Hematopoietic multipotent progenitor cell (in vitro differentiated cells): Measurements from ENCODE around the gene NDUFS3. TPM values are rescaled to one million over a fixed set of nuclear protein-coding genes. Genes with fewer than 3 reads are reported as not detected.

Experiments
- DNase-seq, 3 donors: peaks; one replicate each; pipeline ENCODE4 v3.0.0-alpha.2; 2011 to 2015; ENCODE audit warnings: low read depth in 2 of 3, low spot score in 2 of 3
- total RNA-seq: library from RNA; depleted of rRNA; stranded (reverse); fragments of >200 nt; gene quantifications from one replicate; pipeline ENCODE4 v1.2.3, GENCODE V29; 2012

NDUFS3 gene
- total RNA-seq, 1 donor: 97.8 TPM

DNA sequence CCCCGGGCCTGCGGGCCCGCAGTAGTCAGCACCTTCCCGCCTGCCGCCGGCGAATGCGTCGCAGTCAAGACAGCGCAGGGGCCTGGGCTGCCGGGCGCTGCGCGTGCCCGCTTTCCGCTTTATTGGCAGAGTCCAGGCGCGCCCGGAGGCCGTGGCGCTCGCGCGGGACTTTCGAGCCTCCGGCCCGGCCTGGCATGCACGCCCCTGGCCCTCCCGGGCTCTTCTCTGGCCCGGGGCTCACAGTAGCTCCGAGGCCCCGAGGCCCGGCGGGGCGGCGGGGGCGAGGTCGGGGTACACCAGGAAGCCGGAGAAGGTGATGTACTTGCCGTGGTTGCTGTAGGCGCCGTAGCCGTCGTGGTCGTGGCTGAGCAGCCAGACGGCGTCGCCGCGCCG is 10.7 kb downstream of the NDUFS3 start:
- DNase-seq: no peak

DNA sequence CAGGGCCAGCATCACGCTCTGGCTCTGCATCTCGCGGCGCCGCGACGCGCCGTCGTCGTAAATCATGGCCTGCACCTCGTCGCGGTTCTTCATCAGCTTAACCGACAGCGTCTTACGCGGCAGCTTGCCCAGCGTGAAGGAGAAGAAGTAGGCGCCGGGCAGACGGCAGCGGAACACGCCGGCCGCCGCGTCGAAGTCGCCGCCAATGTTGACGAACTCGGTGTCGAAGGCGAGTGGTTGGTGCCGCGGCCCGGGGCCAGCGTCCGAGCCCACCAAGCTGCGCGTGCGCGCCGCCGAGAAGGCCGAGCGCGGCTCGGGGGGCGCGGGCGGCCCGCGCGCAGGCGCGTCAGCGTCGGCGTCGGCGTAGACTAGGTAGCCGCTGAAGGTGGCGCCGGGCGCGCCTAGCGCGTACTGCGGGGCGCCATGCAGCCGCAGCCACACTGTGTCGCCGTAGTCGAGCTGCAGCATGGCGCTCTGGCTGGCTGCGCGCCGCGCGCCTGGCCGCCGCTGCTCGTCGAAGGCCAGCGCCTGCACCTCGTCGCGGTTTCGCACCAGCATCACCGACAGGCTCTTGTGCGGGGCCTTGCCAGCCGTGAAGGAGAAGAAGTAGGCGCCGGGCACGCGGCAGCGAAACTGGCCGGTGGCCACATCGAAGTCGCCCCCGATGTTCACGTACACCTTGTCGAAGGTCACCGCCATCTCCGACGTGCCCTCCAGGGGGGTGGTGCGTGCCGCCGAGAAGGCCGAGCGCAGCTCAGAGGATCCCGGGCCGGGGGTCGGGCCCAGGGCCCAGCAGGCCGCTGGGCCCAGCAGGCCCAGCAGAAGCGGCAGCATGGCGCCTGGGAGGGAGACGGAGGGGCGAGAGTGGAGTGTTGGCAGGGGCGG is 11.3 kb downstream of the NDUFS3 start:
- no peak for DNase-seq

DNA sequence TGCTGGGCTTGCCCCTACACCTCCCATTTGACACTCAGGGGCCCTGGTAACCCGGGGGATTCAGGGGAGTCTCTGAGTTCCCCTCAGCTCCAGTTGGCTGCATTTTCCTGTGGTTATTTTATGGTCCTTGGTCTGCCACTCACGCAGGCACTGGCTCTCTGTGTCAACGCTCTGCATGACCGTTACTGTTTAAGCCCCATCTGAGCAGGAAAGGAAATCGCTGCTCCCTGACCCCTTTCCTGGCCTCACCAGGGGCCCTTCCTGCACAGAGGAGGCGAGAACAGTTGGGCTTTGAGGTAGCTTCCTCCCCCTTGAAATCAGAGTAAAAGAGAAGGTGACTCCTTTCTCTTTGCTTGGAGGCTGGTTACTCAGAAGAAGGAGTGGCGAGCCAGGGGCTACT is 12.9 kb downstream of the NDUFS3 start:
- DNase-seq: peak in 2 of 3 donors; percentile 52 to 83

DNA sequence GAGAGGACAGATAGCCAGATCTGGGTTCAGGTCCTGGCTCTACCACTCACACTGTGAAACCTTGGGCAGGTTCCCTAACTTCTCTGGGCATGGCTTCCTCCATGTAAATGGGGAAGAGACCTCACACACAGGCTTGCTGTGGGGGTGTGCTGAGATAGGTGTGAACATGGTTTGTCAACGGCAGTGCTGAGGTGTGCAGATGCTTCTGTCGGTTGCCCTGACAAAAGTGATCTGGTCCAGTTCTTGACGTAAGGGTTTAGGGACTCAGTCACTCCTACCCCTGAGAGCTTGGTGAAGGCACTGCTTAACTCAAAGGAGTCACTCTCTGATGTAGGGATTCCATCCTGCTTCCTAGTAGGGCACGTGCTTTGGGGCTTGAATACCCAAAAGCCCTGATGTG is 13.4 kb downstream of the NDUFS3 start:
- DNase-seq: peak in 1 of 3 donors; percentile 12

DNA sequence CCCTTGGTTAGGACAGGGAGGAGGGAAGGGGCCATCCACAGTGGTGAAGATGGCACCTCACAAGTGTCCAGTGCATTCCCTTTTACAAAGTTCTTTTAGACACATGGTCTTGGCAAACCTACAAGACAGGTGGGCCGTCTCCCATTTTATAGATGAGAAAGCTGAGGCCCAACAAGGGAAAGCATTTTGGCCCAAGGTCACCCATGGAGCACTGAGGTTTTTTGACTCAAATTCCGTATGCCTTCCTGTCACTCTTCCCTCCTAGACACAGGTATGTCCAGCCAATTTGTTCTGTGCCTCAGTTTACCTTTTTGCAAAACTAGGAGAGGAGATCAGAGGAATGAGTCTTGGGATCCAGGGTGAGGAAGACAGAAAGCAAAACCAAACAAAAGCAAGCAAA is 14.1 kb downstream of the NDUFS3 start:
- no peak for DNase-seq

DNA sequence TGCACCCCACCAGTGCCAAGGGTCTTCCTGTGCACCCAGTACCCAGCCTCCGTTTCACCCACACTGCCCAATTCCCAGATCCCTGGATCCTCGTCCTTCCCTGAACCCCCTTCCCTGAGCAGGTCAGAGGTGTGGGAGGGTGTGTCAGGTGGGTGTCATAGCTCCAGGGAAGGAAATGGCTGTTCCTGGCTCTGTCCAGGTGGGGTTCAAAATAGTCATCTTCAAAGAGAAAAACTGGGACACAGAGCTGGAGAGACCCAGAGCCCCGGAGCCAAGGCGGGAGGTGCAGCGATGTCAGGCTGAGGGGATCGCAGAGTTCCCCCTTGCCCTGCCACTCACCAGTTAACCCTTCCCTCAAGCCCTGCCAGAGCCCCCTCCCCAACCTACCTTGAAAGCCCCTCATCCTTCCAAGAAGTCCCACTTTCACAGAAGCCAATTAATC is 14.6 kb downstream of the NDUFS3 start:
- DNase-seq: no peak

DNA sequence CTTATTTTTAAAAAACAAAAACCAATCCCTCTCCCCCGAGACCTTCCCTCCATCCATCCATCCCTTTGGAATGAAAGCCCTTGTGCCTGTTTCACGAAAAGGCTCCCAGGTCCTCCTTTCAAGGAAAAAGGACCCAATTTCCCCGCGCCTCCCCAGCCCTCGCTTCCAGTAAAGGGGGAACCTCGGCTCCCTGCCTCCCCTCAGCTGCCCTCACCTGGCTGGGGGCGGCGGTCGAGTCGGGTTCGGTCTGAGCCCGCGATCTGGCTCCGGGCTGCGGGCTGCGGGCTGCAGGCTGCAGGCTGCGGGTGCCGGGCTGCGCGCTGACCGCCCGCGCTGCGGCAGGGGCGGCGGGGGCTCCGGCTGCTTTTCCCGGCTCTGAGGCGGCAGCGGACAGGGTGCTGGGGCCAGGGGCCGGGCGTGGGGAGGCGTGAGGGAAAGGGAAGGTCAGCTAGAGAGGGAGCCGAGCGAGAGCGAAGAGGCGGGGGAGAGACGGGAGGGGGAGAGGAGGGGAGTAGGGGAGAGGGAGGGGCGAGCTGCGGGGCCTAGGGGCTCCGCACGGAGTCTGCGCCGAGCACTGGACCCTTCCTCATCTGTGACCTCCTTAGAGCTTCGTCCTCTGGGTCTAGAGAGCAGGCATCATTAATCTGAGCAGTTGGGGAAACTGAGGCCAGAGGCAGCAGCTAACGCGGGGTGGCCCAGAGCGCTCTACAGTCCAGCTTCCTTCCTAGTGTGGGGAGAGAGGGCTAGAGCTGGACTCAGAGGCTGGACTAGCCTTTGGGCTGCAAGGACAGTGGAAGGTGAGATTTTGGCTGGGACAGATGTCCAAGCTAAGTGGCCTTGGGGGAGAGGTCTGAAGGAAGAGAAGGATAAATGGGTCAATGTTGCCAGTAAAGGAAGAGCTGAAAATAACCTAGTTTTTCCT is 15.3 kb downstream of the NDUFS3 start, which contains the start of gene C1QTNF4:
Gene C1QTNF4 (minus strand): TSS at position 478 of the 922 bp plus-strand sequence. CDS start 3,601 bp downstream, outside the sequence.
- no peak for DNase-seq

DNA sequence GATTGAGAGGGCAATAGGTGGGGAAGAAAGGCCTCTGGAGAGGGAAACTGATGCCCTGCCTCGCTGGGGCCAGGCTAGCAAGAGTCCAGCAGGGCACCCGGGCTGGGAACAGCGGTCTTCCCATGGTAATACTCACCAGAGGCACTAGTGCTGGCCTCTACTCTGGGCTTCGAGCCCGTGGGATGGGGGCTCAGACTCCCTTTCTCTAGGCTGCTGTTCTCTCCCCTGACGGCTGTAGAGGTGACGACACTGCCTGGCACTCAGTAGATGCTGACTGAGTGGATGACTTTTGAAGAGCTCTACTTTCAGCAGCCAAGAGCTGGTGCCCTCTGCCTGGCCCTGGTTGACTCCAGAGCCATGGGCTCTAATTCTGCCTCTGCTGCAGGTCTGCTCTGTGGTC is 16.2 kb downstream of the NDUFS3 start:
- no peak for DNase-seq

DNA sequence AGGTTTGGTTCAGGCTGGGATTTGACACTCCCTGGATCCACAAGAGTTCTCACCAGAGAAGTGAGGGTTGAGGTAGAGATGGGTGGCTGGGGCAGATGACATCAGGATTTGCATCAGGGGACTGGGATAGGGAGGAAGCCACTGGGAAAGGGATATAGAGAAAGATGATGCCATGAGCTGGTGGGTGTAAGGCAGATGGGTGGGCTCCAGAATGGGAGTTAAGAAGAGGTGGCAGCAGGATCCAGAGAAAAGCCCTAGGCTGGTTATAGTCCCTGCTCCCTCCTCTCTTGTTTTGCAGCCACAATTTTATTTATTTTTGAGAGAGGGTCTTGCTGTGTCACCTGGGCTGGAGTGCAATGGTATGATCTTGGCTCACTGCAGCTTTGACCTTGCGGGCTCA is 17.1 kb downstream of the NDUFS3 start:
- no peak for DNase-seq

DNA sequence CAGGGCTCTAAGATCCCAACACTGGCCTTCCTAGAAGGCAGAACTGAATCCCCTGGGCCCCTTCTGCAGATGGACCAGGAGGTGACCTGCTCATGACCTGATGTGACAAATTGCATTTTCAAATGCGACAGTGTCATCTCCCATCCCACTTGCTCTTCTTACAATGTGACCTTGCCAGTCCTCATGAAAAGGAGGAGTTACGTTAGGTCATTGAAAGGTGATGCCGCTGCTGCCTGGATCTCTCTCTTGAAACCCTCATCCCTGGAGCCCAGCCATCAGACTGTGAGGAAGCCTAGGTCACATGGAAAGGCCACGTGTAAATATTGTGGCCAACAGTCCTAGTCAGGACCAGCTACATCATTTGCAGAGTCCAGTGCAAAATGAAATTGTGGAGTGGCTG is 21.0 kb downstream of the NDUFS3 start:
- DNase-seq: no peak

DNA sequence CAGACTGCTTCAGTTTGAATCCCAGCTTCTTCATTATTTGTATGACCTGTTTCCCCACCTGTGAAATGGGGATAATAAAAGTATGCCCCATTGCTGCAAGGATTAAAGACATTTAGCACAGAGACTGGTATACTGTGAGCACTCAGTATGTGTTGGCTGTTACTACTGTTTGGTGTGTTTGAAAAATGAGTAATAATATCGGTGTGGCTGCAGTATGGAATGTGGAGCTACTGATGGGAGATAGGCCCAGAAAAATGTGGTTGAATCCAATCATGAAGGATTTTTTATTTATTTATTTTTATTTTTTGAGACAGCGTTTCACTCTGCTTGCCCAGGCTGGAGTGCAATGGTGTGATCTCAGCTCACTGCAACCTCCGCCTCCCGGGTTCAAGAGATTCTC is 24.4 kb downstream of the NDUFS3 start:
- no peak for DNase-seq

DNA sequence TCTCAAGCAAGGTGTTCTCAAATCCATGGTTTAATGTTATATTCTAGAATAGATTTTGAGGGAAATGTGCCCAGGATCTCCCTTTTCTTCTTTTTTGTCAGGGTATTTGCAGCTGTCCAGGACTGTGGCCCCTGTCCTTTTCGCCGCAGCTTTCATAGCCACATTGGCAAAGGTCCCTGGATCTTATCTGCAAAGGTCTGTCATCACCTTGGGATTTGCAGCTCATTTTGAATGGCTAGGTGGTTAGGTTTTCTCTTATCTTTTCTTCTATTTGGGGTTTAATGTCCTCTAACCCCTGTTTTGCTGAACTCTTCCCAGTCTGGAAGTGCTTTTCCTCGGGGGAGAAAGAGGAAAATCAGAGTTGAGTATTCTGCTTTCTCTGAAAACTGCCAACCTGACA is 27.0 kb downstream of the NDUFS3 start:
- no peak for DNase-seq

DNA sequence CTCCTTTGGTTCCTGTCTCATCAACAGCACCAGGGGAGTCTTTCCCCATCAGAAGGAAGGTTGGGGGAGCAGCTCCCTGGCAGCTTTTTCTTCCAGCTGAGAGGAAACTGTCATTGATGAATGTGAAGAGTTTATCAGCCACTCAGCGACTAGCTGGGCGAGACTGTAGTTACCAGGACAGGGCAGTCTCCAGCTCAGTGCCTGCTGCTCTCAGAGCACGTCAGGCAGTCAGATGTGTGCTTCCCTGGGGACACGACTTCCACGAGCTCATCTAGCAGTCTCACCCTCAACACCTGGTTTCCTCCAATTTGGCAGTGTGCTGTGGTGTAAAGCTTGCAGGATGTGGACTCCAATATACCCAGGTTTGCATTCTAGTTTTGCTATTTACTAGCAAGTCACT is 27.9 kb downstream of the NDUFS3 start:
- no peak for DNase-seq

DNA sequence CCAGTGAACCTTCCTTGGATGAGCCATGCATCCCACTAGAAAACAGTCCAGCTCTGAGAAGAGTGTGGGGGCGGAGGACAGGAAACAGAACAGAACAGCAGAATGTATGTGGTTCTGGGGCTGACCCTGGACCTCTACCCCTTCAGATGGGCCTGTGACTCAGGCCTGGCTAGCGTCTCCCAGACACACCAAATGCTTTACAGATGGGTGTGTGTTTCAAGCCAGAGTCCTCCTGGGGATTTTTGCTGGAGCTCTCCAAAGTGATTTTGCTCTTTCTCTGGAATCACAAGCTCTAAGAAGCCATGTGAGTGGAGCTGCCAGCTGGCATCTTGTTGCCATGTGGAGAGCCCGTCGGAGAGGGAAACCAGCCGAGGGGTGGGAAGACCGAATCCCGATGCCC is 28.5 kb downstream of the NDUFS3 start:
- DNase-seq: no peak

DNA sequence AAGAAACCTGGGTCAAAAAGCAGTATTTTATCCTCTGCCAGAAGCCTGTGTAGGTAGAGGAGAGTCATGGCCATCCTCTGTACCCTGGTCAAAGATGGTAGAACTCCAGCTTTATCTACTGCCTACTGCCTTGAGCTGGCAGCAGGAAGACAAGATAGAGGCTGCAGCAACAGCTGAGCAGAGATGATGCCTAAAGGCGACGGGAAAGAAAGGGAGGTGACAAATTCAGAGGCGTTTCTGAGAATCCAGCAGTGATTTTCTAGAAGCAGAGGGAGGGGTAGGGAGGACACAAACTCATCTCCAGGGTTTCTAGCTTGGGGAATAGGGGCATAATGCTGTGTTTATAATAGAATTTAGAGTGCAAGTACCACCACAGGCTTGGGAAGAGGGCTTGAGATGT is 30.8 kb downstream of the NDUFS3 start:
- DNase-seq: no peak

DNA sequence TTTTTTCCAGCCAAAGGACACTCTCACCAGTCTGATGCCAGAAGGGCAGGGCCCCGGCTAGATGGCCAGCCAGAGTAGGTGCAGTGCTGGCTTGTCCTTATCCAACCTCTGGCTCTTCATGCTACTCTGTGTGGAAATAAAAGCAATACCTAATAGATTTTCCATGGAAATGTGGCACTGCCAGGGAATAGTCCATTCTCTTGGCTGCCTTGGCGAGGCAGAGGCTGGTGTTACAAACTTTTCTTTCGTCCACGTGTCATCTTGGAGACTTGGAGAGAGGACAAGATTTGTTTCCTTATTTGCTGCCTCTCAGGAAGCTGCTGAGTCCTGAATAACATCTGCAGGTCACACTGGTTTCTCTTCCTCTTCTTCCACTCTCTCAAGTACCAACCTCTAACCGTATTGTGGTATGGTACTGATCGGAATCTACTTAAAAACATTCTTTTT is 32.5 kb downstream of the NDUFS3 start:
- DNase-seq: peak in 2 of 3 donors; percentile 24 to 67

DNA sequence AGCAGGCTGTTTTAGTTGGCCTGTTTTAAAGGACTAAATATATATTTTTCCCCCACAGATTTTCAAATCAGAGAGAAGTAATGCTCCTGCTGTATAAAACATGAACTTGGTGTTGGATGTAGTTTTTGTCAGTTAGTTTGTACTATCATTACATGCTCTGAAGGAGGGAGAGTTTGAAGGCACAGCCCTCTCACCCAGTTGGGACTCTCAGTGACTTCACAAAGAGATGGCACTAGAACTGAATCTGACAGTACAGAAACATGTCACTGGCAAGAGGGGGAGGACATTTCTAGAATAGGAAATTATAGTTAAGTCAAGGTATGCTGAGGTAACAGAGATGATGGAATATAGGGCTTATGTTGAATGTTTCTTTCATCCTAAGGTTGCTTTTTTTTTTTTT is 36.4 kb downstream of the NDUFS3 start:
- DNase-seq: no peak

DNA sequence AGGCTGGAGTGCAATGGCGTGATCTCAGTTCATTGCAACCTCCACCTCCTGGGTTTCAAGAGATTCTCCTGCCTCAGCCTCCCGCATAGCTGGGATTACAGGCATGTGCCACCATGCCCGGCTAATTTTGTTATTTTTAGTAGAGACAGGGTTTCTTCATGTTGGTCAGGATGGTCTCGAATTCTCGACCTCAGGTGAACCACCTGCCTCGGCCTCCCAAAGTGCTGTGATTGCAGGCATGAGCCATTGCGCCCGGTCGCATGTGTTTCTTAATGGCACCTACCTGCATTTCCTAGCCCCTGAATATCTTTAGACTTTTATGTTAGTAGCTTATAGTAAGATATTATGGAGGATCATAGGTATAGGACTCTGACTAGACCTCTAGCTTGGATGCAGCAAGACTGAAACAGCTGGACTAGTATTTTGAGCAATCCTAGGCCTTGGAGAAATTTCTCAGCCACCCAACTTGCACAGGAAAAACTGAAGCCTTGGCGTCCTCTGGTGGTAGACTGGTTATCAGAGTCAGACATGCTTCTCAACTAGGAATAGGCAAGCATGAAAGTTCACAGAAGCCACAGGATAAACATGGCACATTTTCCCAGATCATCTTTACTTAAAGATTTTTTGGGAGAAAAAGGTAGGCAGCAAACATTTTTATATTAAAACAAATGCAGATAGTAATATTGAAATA is 38.0 kb downstream of the NDUFS3 start:
- DNase-seq: peak in 2 of 3 donors; percentile 69 to 86

DNA sequence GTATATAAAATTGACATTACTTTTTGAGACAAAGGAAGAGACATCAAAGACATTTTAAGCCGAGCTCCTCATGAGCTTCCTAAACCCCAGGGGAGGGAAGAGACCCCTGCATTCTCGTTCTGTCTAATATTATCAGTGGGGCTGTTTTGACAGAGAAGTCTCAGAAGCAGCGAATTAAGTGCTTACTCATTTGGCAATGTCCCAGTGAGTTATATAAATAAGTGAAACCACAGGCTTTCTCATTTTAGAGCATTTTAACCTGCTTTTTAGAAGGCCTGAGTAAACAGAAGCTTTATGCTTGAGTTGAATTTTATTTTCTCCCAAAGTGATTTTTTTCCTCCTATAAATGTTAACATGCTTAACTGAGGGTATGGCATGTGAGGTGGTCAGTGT is 38.5 kb downstream of the NDUFS3 start:
- DNase-seq: peak in 2 of 3 donors; percentile 23 to 56

DNA sequence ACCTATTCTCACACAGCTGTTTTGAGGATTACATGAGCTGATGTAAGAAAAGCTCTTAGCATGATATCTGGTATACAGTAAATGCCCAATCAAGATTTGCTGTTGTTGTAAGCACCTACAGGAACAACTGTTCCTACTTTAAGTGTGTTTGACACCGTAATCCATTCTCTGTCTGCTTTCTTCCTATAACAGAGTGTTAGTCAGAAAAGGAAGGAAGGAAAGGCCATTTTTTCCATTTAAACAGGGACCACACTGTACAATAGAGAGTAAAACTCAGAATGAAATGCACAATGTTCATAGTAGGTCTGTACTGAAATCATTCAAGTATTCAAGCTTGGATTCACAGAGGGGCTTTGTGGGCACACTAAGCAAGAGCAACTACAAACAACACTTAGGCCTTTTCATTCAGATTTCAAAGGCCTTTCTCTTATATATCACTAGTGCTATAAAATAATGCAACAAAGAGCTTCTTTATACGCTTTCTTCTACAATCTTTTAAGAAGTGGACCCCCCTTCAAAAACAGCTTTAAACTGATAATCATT is 42.0 kb downstream of the NDUFS3 start:
- no peak for DNase-seq
